ENCODE results near the gene SQSTM1.

The SQSTM1 gene

DNA sequence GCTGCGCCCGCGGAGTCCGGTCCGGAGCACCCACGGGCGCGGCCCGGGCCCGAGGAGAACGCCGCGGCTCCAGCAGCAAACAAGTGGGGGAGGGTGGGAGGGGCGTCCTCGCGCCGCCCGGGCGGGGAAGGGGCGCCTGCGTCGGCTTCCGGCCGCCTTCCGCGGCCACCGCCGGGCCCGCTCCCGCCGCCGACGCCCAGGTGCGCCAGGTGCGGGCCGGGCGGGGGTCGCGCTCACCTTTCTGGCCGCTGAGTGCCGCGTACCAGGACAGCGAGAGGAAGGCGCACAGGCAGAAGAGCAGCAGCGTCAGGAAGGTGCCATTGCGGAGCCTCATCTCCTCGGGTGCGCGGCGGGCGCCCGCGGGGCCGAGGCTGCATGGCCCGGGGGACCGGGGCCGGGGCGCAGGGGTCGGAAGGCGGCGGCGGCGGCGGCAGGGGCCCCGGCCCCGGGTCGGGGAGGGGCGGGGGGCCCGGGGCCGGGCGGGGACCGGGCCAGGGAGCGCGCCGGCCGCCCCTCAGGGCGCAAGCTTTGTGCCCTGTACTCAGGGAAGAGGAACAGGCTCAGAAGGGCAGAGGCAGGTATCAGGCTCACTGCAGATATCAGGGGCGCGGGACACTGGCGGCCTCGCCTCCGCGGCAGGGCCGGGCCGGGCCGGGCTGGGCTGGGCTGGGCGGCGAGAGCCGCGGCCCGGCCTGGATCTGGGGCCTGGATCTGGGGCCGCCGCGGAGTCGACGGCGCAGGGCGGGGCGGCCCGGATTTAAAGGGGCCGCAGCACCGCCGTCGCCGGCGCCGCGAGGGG is 14.3 kb upstream of the SQSTM1 start, which contains the start of gene MGAT4B:
Gene MGAT4B, minus strand, starts transcription at position 617 of the 799 bp plus-strand sequence. Its CDS starts 283 bp downstream, at position 334.
- DNase-seq (ENCODE audit: low spot score) = peak; percentile 93

DNA sequence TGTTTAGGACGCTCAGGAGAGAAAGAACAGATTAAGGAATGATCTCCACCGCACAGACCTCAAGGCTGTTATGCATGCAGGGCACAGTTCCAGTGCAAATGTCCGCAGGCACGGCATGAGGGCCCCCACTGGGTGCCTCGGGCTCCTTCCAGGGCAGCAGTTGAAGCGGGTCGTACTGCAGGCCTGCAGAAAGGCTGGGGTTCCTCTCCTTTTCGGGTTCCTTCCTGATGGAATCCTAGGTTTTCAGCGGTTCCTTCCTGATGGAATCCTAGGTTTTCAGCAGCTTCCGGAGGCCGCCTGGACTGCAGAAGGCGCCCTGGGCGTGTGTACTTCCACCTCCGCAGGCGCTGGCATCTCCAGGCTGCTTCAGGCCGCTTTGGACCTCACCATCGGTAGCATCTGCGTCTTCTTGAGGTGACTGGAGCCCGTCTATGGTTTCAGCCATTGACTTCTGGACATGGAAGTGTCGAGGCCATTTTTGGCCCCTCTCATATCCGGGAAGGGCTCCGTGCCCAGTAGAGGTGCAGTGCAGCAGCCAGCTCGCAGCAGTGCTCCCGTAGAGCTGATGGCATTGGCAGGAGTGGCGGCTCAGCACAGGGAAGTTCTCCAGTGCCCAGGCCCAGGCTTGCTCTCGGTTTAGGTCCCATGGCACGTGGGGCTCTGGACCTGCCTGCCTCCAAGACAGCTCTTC is 8.4 kb upstream of the SQSTM1 start:
- DNase-seq (ENCODE audit: low spot score) = no peak

GRCh38 chr5:179812997-179813607 is 7.6 kb upstream of the SQSTM1 start:
- DNase-seq (ENCODE audit: low spot score) = no peak

- no peak for DNase-seq (ENCODE audit: low spot score)
Observed at GRCh38 chr5:179814090-179814489, 6.6 kb upstream of the SQSTM1 start.

DNA sequence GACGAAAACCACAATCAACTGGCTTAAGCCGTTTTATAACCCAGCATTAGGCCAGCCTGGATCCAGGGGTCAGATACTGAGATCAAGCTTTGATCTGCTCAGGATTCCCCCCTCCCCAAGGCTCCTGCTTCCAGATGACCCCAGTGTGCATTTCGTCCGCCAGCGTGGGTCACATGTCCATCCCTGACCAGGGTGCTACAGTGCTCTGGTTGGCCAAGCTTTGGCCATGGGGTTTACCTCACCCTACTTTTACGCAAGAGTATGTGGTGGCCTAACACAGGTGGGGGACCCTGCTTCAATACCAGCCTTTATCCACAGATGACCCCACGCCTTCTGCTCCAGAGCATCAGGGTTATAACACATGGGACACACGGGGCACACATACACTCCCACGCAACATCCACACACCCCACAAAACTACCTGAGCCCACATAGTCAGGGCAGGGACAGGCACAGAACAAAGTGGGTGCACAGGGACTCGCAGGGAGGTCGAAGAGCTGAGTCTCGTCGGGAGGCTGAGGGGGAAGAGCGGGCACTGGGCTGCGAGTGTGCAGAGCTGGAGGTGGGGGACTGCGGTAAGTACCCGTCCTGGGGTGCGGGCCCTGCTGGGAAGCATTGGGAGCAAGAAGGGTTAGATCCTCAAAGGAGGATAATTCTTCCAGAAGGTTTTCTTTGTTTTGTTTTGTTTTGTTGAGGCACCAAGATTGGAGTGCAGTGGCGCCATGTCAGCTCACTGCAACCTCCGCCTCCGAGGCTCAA is 5.0 kb upstream of the SQSTM1 start:
- no peak for DNase-seq (ENCODE audit: low spot score)

- DNase-seq (ENCODE audit: low spot score) = no peak
Observed at GRCh38 chr5:179816401-179816795, 4.3 kb upstream of the SQSTM1 start.

DNA sequence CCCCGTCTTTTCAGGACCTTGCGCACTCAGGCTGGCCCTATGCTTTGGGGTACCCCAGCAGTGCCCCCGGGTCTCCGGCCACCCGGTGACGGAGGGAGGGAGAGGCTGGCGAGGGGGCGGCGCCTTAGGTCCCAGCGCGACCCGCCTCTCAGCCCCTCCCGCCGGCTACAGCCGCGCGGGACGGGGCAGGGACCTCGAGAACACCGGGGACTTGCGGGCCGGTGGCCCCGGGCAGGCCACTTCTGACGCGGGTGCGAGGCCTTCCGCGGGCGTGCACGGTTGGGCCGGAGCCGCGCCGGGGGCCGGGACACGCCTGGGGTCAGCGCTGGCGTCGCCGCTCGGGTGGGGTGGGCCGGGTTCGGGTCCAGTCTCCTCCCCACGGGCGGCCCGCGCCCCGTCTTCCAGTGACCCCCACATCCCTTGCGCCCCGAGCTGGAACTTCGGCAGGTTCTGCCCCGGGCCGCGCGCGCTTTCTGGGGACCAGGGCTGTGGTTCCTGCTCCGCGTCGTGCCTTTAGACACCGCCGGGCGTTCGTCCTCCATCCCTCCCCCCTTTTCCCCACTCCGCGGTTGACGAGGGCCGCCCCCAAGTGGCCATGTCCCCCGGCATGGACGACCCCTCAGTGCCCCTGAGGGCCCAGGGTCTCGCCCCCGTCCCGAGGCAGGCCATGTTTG is 3.8 kb upstream of the SQSTM1 start:
- DNase-seq (ENCODE audit: low spot score) = no peak

DNA sequence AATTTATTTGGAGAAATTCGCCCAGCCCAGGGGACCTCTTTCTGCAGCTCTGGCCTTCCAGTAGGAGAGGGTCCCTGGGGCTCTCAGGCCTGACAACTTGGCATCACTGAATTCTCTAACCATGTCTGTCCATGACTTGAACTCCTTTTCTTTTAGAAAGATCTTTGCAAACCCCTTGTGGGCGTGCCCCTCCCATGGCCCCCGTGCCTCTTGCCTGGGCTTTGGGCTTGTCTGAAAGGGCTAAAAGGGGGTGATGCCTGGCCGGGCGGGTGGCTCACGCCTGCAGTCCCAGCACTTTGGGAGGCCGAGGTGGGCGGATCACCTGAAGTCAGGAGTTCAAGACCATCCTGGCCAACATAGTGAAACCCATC is 3.2 kb upstream of the SQSTM1 start:
- no peak for DNase-seq (ENCODE audit: low spot score)

DNA sequence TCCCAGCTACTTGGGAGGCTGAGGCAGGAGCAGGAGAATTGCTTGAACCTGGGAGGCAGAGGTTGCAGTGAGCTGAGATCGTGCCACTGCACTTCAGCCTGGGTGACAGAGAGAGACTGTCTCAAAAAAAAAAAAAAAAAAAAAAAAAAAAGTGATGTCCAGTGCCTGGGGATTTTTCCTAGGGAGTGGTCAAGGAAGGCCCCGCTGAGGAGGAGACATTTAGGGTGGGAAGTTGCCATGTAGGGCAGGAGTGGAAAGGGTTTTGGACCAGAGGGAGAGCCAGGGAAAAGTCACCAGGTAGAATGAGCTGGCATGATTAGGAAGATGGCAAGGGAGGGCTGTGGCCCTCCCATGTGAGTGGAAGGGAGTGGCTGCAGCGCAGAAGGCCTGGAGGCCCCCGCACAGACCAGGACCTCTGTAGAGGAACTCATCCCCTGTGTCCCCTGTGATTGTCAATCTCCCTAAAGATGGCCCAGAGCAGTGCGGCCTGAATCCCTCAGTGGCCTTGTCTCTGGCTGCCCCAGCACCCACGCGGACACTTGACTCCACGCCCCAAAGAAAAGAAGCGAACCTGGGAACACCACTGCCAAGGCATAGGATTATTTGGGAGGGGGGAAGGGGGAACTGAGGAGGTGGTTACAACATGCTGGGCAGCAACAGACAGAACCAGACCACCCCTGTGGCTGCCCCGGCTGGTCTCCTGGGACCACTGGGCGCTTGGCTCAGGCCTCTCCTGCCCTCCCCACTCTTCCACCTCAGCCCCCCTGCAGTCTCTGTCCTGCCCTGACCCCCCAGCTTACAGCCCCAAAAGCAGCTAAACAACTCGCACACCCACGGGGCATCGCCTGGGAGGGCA is 2.6 kb upstream of the SQSTM1 start:
- no peak for DNase-seq (ENCODE audit: low spot score)

- no peak for DNase-seq (ENCODE audit: low spot score)
Observed at GRCh38 chr5:179818746-179819295, 1.9 kb upstream of the SQSTM1 start.

DNA sequence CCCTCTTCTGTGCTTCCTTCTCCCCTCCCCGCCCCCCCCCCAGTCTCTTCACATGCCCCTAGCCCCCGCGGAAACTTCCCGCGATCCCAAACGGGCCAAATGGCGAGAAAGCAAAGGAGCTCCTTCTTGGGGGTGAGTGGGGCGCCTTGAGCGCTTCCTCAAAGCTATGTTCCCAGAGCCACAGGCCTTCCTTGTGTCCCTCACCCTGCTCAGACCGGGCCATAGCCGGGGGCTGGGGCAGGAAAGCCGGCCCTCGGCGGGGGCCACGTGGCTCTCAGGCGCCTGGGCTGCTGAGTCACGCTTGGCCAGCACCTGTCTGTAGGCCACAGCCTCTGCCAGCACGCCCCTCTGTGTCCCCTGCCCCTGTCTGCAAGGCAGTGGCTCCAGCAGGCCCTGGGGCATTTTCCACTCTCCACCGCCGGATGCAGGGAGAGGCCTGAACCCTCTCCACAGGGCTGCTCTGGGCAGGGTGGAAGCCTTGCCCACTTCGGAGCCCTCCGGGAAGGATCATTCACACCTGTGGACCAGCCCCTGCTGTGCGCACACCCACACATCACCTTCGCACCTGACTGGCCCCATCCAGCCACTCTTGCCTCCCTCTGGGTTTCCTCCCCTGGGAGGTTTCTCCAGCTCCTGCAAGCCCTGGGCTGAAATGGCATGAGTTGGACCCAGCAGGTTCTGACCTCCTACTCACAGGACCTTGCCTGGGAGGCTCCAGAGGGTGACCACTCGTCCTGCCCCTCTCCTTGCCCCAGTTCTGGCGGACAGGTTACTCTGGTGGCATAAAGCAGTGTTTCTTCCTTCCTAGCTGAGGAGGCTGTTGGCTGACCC is 1.2 kb upstream of the SQSTM1 start:
- DNase-seq (ENCODE audit: low spot score) = peak; percentile 35

DNA sequence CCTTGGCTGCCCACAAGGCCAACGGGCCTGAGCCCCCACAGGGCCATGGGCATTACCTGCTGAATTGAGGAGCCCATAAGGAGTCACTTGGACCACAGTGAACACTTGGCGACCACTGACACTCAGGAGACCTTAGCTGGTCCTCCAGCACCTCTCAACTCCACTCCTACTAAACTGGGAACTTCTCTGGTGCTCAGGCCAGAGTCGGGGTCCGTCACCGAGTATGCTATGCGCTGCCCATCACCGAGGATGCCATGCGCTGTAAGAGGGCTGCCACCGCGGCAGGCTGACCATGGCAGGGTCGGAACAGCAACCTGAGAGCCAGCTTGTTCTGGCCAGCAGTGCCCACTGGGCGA is 600 bp upstream of the SQSTM1 start:
- DNase-seq (ENCODE audit: low spot score) = no peak

GRCh38 chr5:179821298-179822058 is 773 bp downstream of the SQSTM1 start:
- peak; percentile 84 for DNase-seq (ENCODE audit: low spot score)

- DNase-seq (ENCODE audit: low spot score) = no peak
Observed at GRCh38 chr5:179822059-179822432, 1.3 kb downstream of the SQSTM1 start.

- peak; percentile 8 for DNase-seq (ENCODE audit: low spot score)
Observed at GRCh38 chr5:179822444-179822990, 1.8 kb downstream of the SQSTM1 start.

DNA sequence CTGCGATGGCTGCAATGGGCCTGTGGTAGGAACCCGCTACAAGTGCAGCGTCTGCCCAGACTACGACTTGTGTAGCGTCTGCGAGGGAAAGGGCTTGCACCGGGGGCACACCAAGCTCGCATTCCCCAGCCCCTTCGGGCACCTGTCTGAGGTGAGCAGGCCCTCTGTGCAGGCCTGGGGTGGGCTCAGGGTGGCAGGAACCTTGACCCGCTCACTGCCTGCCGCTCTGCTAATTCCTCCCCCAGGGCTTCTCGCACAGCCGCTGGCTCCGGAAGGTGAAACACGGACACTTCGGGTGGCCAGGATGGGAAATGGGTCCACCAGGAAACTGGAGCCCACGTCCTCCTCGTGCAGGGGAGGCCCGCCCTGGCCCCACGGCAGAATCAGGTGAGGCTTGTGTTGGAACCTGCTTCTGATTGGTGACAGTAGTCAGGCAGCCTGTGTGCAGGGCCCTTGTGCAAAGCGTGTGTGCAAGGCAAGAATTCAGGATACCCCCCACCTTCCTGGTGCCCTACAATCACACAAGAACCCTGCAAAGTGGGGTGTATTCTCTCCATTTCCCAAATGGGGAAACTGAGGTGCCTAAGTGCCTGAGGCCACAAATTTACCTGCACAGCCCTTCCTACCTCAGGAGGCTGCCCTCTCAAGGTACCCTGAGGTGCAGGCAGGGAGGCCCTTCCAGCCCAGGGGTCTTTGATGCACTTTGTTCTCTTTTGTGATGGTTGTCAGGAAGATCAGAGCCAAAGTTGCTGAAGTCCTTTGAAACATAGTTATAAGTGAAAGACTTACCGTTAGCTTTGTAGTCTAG is 3.4 kb downstream of the SQSTM1 start:
- peak; percentile 11 for DNase-seq (ENCODE audit: low spot score)

GRCh38 chr5:179824745-179825112 is 4.0 kb downstream of the SQSTM1 start:
- no peak for DNase-seq (ENCODE audit: low spot score)

GRCh38 chr5:179825655-179826182 is 5.0 kb downstream of the SQSTM1 start:
- DNase-seq (ENCODE audit: low spot score) = no peak

Measured in D341Med (cell line).